Iris pigment epithelial cell (primary cell): ENCODE results near the gene FLT1.
A peak's percentile ranks its signal among the peaks of the same experiment; 100 is the strongest.

ENCODE experiments used
- DNase-seq: peaks from one replicate; pipeline ENCODE4 v3.0.0-alpha.2; 2011; ENCODE audit warnings: low read depth

Gene FLT1

GRCh38 chr13:28526876-28527275 lies 31.9 kb upstream of the FLT1 start:
- DNase-seq = no peak

GRCh38 chr13:28522871-28523270 lies 27.9 kb upstream of the FLT1 start:
- DNase-seq = no peak

GRCh38 chr13:28513745-28514144 lies 18.8 kb upstream of the FLT1 start:
- no peak for DNase-seq

GRCh38 chr13:28510542-28510941 lies 15.6 kb upstream of the FLT1 start:
- no peak for DNase-seq

GRCh38 chr13:28510066-28510465 lies 15.1 kb upstream of the FLT1 start:
- DNase-seq = no peak

- peak; percentile 42 for DNase-seq
Observed at GRCh38 chr13:28505543-28506135, 10.7 kb upstream of the FLT1 start.

GRCh38 chr13:28503182-28503967 lies 8.4 kb upstream of the FLT1 start:
- DNase-seq = peak; percentile 32

- DNase-seq = no peak
Observed at GRCh38 chr13:28501547-28501946, 6.6 kb upstream of the FLT1 start.

- peak; percentile 53 for DNase-seq
Observed at GRCh38 chr13:28499609-28500008, 4.7 kb upstream of the FLT1 start.

- no peak for DNase-seq
Observed at GRCh38 chr13:28498481-28499115, 3.7 kb upstream of the FLT1 start.

GRCh38 chr13:28497143-28497876 lies 2.4 kb upstream of the FLT1 start:
- DNase-seq = no peak

- DNase-seq = no peak
Observed at GRCh38 chr13:28496188-28496564, 1.2 kb upstream of the FLT1 start.

- peak; percentile 36 for DNase-seq
Observed at GRCh38 chr13:28495538-28496187, 735 bp upstream of the FLT1 start.

- DNase-seq = peak; percentile 34
Observed at GRCh38 chr13:28494504-28494777, 487 bp downstream of the FLT1 start.

GRCh38 chr13:28493740-28494503 lies 1.0 kb downstream of the FLT1 start:
- peak; percentile 31 for DNase-seq

- DNase-seq = peak; percentile 78
Observed at GRCh38 chr13:28492569-28493367, 2.2 kb downstream of the FLT1 start.

- DNase-seq = peak; percentile 61
Observed at GRCh38 chr13:28490061-28490460, 4.9 kb downstream of the FLT1 start.

GRCh38 chr13:28489524-28489931 lies 5.4 kb downstream of the FLT1 start:
- peak; percentile 86 for DNase-seq

GRCh38 chr13:28488376-28489005 lies 6.4 kb downstream of the FLT1 start:
- DNase-seq = no peak

GRCh38 chr13:28485996-28486543 lies 8.9 kb downstream of the FLT1 start:
- no peak for DNase-seq
